Measurements from ENCODE around the gene MRGPRX3.

The MRGPRX3 gene

GRCh38 chr11:18173225-18173866 is 41.0 kb downstream of the MRGPRX3 start:
- no peak for DNase-seq (ENCODE audit: extremely low spot score)
- TF ChIP-seq, protein P1, sequence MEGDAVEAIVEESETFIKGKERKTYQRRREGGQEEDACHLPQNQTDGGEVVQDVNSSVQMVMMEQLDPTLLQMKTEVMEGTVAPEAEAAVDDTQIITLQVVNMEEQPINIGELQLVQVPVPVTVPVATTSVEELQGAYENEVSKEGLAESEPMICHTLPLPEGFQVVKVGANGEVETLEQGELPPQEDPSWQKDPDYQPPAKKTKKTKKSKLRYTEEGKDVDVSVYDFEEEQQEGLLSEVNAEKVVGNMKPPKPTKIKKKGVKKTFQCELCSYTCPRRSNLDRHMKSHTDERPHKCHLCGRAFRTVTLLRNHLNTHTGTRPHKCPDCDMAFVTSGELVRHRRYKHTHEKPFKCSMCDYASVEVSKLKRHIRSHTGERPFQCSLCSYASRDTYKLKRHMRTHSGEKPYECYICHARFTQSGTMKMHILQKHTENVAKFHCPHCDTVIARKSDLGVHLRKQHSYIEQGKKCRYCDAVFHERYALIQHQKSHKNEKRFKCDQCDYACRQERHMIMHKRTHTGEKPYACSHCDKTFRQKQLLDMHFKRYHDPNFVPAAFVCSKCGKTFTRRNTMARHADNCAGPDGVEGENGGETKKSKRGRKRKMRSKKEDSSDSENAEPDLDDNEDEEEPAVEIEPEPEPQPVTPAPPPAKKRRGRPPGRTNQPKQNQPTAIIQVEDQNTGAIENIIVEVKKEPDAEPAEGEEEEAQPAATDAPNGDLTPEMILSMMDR (IDR thresholded peaks at IDR 0.05; ENCODE audit: control extremely low read depth, extremely low read depth, low read depth, missing control alignments): no peak
- POLR2A ChIA-PET: no interaction called here
- CTCF ChIA-PET: interaction anchor here (1.8 kb wide), 1 partner anchor 58 kb away, joined by 4 read pairs; no protein-coding TSS in a partner anchor

Measured in GM10248 (cell line).